GM18520 (cell line): ENCODE measurements around the gene CEP170B.

Experiments used
- ATAC-seq: cut with Tn5 transposase; IDR thresholded peaks from one replicate; pipeline ENCODE4 v1.9.1; 2021; ENCODE audit not compliant: unreplicated experiment

The CEP170B gene

GRCh38 chr14:104929268-104930230, 64.5 kb downstream of the CEP170B start:
- no peak for ATAC-seq

- no peak for ATAC-seq
These were observed 65.6 kb downstream of the CEP170B start for GRCh38 chr14:104930526-104931303.

- no peak for ATAC-seq
These were observed 66.3 kb downstream of the CEP170B start for GRCh38 chr14:104931304-104931770.

GRCh38 chr14:104931771-104932675, 67.0 kb downstream of the CEP170B start:
- no peak for ATAC-seq

- no peak for ATAC-seq
These were observed 67.9 kb downstream of the CEP170B start for GRCh38 chr14:104932676-104933631.

GRCh38 chr14:104933746-104934733, 69.0 kb downstream of the CEP170B start:
- no peak for ATAC-seq

- no peak for ATAC-seq
These were observed 70.1 kb downstream of the CEP170B start for GRCh38 chr14:104935026-104935650.

- no peak for ATAC-seq
These were observed 70.9 kb downstream of the CEP170B start for GRCh38 chr14:104935955-104936354.

GRCh38 chr14:104936361-104937155, 71.5 kb downstream of the CEP170B start:
- no peak for ATAC-seq

GRCh38 chr14:104937161-104937560, 72.1 kb downstream of the CEP170B start:
- ATAC-seq, result no peak

- no peak for ATAC-seq
These were observed 72.8 kb downstream of the CEP170B start for GRCh38 chr14:104937694-104938365.

- no peak for ATAC-seq
These were observed 73.4 kb downstream of the CEP170B start for GRCh38 chr14:104938436-104938835.

- ATAC-seq, result no peak
These were observed 73.9 kb downstream of the CEP170B start for GRCh38 chr14:104938960-104939359.

- no peak for ATAC-seq
These were observed 74.8 kb downstream of the CEP170B start for GRCh38 chr14:104939666-104940410.

- no peak for ATAC-seq
These were observed 75.6 kb downstream of the CEP170B start for GRCh38 chr14:104940526-104941150.
